Measurements from ENCODE around the gene NSFL1C.
"Not testable (repeated sequence)": the region's sequence is repeated elsewhere in the genome, so short reads cannot be mapped to it uniquely, and the experiment has no call there.

The NSFL1C gene

GRCh38 chr20:1417273-1417672 lies 49.4 kb downstream of the NSFL1C start:
- Histone ChIP-seq H3K36me3 (ENCODE audit: control insufficient read depth, insufficient read depth, low read length) (no peaks in the 10 kb centered on the region), H3K27ac (ENCODE audit: insufficient read depth, low read length, poor library complexity, severe bottlenecking) (no peak overlapping the region), H3K9me3 (ENCODE audit: control insufficient read depth, low read length) (peaks cover 8% of the 10 kb centered on the region), H3K4me1 (ENCODE audit: control insufficient read depth, insufficient read depth, low read length, poor library complexity, severe bottlenecking) (no peaks in the 10 kb centered on the region), H3K27me3 (replicated peaks; ENCODE audit: control insufficient read depth, insufficient read depth, low read length, poor library complexity, severe bottlenecking) (no peaks in the 10 kb centered on the region), H3K4me3 (ENCODE audit: insufficient read depth, low read depth, low read length, poor library complexity, severe bottlenecking) (no peak overlapping the region)
- DNase-seq, result no peak

- H3K9me3 ChIP-seq (ENCODE audit: control insufficient read depth, low read length), result peaks cover 6% of the 10 kb centered on the region
- no peak for DNase-seq
- H3K4me1 ChIP-seq (ENCODE audit: control insufficient read depth, insufficient read depth, low read length, poor library complexity, severe bottlenecking), result no peaks in the 10 kb centered on the region
- no peaks in the 10 kb centered on the region for H3K27me3 ChIP-seq (replicated peaks; ENCODE audit: control insufficient read depth, insufficient read depth, low read length, poor library complexity, severe bottlenecking)
- H3K4me3 ChIP-seq (ENCODE audit: insufficient read depth, low read depth, low read length, poor library complexity, severe bottlenecking), result no peak overlapping the region
- no peak overlapping the region for H3K27ac ChIP-seq (ENCODE audit: insufficient read depth, low read length, poor library complexity, severe bottlenecking)
- no peaks in the 10 kb centered on the region for H3K36me3 ChIP-seq (ENCODE audit: control insufficient read depth, insufficient read depth, low read length)
Measured at GRCh38 chr20:1415667-1416468, 50.8 kb downstream of the NSFL1C start.

DNA sequence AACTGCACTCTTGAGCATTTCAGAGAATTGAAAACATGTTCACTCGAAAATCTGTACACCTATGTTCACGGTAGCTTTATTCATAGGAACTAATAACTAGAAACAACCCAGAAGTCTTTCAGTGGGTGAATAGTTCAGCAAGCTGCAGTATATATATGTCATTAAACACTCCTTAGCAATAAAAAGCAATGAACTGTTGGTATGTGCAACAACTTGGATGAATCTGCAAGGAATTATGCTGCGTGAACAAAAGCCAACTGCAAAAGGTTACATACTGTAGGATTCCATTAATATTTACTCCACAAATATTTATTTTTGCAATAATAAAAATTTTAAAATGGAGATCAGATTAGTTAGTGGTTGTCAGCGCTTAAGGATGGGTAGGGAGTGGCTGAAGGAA lies 51.7 kb downstream of the NSFL1C start:
- H3K4me3 ChIP-seq (ENCODE audit: insufficient read depth, low read depth, low read length, poor library complexity, severe bottlenecking), result no peak overlapping the region

GRCh38 chr20:1405801-1406200 lies 60.8 kb downstream of the NSFL1C start:
- Histone ChIP-seq H3K27me3 (replicated peaks; ENCODE audit: control insufficient read depth, insufficient read depth, low read length, poor library complexity, severe bottlenecking) (no peaks in the 10 kb centered on the region), H3K27ac (ENCODE audit: insufficient read depth, low read length, poor library complexity, severe bottlenecking) (no peak overlapping the region), H3K4me1 (ENCODE audit: control insufficient read depth, insufficient read depth, low read length, poor library complexity, severe bottlenecking) (no peaks in the 10 kb centered on the region), H3K4me3 (ENCODE audit: insufficient read depth, low read depth, low read length, poor library complexity, severe bottlenecking) (no peak overlapping the region), H3K9me3 (ENCODE audit: control insufficient read depth, low read length) (no peaks in the 10 kb centered on the region), H3K36me3 (ENCODE audit: control insufficient read depth, insufficient read depth, low read length) (no peaks in the 10 kb centered on the region)
- no peak for DNase-seq

More for the DNA sequence above, 51.7 kb downstream of the NSFL1C start:
- Histone ChIP-seq H3K27me3 (replicated peaks; ENCODE audit: control insufficient read depth, insufficient read depth, low read length, poor library complexity, severe bottlenecking) (no peaks in the 10 kb centered on the region), H3K36me3 (ENCODE audit: control insufficient read depth, insufficient read depth, low read length) (no peaks in the 10 kb centered on the region), H3K27ac (ENCODE audit: insufficient read depth, low read length, poor library complexity, severe bottlenecking) (no peak overlapping the region), H3K4me1 (ENCODE audit: control insufficient read depth, insufficient read depth, low read length, poor library complexity, severe bottlenecking) (no peaks in the 10 kb centered on the region), H3K9me3 (ENCODE audit: control insufficient read depth, low read length) (no peaks in the 10 kb centered on the region)
- no peak for DNase-seq

- Histone ChIP-seq H3K27me3 (replicated peaks; ENCODE audit: control insufficient read depth, insufficient read depth, low read length, poor library complexity, severe bottlenecking) (no peaks in the 10 kb centered on the region), H3K4me3 (ENCODE audit: insufficient read depth, low read depth, low read length, poor library complexity, severe bottlenecking) (no peak overlapping the region), H3K27ac (ENCODE audit: insufficient read depth, low read length, poor library complexity, severe bottlenecking) (no peak overlapping the region), H3K36me3 (ENCODE audit: control insufficient read depth, insufficient read depth, low read length) (no peaks in the 10 kb centered on the region), H3K9me3 (ENCODE audit: control insufficient read depth, low read length) (no peaks in the 10 kb centered on the region), H3K4me1 (ENCODE audit: control insufficient read depth, insufficient read depth, low read length, poor library complexity, severe bottlenecking) (no peaks in the 10 kb centered on the region)
- DNase-seq, result no peak
Measured at GRCh38 chr20:1403624-1404023, 63.0 kb downstream of the NSFL1C start.

DNA sequence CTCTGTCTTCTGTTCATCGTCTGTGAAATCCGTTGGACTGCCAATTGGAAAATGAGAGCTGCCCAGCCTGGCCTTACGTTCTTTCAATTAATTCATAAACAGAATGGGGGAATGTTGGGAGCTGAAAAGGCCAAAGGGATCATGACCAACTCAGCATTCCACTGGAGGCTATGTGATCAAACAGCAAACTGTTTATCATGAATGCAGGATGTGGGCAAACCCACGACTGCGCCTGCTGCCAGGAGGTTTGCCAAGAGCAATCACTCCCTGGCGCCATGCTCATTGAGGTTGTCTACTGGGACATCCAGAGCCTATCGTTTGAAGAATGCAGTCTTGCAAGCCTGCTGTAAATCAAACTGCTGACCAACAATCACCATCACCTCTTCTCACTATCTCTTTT lies 64.5 kb downstream of the NSFL1C start:
- Histone ChIP-seq H3K27me3 (replicated peaks; ENCODE audit: control insufficient read depth, insufficient read depth, low read length, poor library complexity, severe bottlenecking) (no peaks in the 10 kb centered on the region), H3K9me3 (ENCODE audit: control insufficient read depth, low read length) (no peaks in the 10 kb centered on the region), H3K27ac (ENCODE audit: insufficient read depth, low read length, poor library complexity, severe bottlenecking) (no peak overlapping the region), H3K4me1 (ENCODE audit: control insufficient read depth, insufficient read depth, low read length, poor library complexity, severe bottlenecking) (no peaks in the 10 kb centered on the region), H3K36me3 (ENCODE audit: control insufficient read depth, insufficient read depth, low read length) (no peaks in the 10 kb centered on the region), H3K4me3 (ENCODE audit: insufficient read depth, low read depth, low read length, poor library complexity, severe bottlenecking) (no peak overlapping the region)
- DNase-seq, result no peak

DNA sequence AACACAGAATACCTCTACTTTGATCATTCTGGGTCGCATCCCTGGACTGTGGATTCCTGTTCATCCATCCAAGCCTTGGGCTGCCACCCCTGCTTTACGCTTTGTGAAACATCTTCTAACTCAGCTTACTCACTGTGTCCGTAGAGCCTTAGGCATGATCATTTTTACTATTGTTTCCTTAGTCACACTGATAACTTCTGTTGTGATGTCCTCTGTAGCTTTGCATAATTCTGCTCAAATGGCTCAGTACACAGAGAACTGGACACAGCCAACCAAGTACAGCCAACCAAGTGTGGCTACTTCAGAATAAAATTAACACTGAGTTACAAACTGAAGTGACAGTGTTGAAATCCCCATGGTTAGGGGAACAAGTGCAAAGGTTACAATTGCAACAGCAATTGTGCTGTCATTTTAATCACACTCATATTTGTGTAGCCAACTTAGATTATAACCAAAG lies 65.2 kb downstream of the NSFL1C start:
- no peak overlapping the region for H3K27ac ChIP-seq (ENCODE audit: insufficient read depth, low read length, poor library complexity, severe bottlenecking)

DNA sequence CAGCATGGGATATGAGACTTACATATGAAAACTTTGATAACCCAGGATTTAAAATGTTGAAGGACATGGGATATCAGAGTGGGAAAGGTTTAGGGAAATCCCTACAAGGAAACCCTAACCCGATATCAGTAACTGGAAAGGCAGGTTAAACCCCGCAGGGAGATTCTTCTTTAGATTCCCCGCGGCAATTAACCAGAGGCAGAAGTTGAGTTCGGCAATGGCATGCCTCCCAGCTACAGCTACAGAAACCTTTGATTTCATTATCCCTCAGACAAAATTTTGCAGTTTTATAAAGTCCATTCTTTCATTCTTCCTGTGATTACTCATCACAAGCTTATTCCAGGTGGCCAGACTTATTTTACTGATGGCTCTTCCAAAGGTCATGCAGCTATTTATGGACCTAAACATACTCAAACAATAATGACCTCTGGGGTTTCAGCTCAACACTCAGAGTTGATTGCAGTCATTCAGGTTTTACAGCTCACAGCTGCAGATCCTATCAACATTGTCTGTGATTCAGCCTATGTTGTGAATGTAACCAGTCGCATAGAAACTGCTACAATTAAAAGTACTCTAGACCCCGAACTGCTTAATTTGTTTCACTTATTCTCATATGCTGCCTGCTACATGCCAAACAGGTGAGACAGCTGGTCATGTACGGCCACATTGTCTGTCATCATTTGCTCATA lies 66.8 kb downstream of the NSFL1C start:
- H3K27ac ChIP-seq (ENCODE audit: insufficient read depth, low read length, poor library complexity, severe bottlenecking); H3K36me3 ChIP-seq (ENCODE audit: control insufficient read depth, insufficient read depth, low read length); H3K9me3 ChIP-seq (ENCODE audit: control insufficient read depth, low read length); H3K27me3 ChIP-seq (replicated peaks; ENCODE audit: control insufficient read depth, insufficient read depth, low read length, poor library complexity, severe bottlenecking); H3K4me1 ChIP-seq (ENCODE audit: control insufficient read depth, insufficient read depth, low read length, poor library complexity, severe bottlenecking); H3K4me3 ChIP-seq (ENCODE audit: insufficient read depth, low read depth, low read length, poor library complexity, severe bottlenecking); DNase-seq: not testable (repeated sequence)

More for the DNA sequence above, 65.2 kb downstream of the NSFL1C start:
- Histone ChIP-seq H3K9me3 (ENCODE audit: control insufficient read depth, low read length) (no peaks in the 10 kb centered on the region), H3K4me1 (ENCODE audit: control insufficient read depth, insufficient read depth, low read length, poor library complexity, severe bottlenecking) (no peaks in the 10 kb centered on the region), H3K4me3 (ENCODE audit: insufficient read depth, low read depth, low read length, poor library complexity, severe bottlenecking) (no peak overlapping the region), H3K36me3 (ENCODE audit: control insufficient read depth, insufficient read depth, low read length) (no peaks in the 10 kb centered on the region), H3K27me3 (replicated peaks; ENCODE audit: control insufficient read depth, insufficient read depth, low read length, poor library complexity, severe bottlenecking) (no peaks in the 10 kb centered on the region)
- no peak for DNase-seq

DNA sequence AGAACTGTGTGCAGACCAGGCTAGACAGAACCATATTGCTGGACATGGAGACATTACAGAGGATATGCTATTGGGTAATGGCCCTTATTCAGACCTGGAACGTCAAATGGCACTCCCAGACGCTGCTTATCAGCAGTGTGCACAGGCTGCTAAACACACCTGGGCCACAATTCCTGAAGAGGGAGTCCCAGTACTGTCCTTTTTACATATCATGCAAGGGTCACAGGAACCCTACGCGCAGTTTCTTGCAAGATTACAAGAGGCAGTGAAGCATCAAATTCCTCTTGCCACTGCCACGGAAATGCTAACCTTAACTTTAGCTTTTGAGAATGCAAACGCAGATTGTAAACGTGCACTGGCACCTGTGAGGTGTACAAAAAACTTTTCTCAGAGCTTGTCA lies 68.5 kb downstream of the NSFL1C start:
- H3K9me3 ChIP-seq (ENCODE audit: control insufficient read depth, low read length); H3K27me3 ChIP-seq (replicated peaks; ENCODE audit: control insufficient read depth, insufficient read depth, low read length, poor library complexity, severe bottlenecking); H3K27ac ChIP-seq (ENCODE audit: insufficient read depth, low read length, poor library complexity, severe bottlenecking); H3K4me3 ChIP-seq (ENCODE audit: insufficient read depth, low read depth, low read length, poor library complexity, severe bottlenecking); DNase-seq; H3K4me1 ChIP-seq (ENCODE audit: control insufficient read depth, insufficient read depth, low read length, poor library complexity, severe bottlenecking); H3K36me3 ChIP-seq (ENCODE audit: control insufficient read depth, insufficient read depth, low read length): not testable (repeated sequence)

DNA sequence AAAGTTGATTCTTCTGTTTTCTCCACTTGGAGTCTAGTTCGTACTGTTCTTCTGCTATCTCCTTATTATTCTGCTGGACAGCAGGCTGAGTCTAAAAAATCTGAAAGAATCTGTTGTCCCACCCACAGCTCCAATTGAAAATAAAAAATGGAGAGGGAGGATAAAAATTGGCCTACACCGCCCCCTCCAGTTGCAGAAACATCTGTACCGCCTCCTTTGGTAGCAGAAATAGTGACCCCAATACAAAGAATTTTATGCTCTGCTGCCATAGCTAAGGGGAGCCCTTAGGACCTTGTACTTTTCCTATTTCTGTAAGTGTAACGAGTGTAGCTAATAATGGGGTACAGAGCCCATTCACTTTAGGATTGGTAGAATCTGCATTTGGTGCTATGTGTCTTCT lies 68.9 kb downstream of the NSFL1C start:
- DNase-seq, result no peak
- peaks cover 7% of the 10 kb centered on the region for H3K4me1 ChIP-seq (ENCODE audit: control insufficient read depth, insufficient read depth, low read length, poor library complexity, severe bottlenecking)
- H3K36me3 ChIP-seq (ENCODE audit: control insufficient read depth, insufficient read depth, low read length), result no peaks in the 10 kb centered on the region
- H3K4me3 ChIP-seq (ENCODE audit: insufficient read depth, low read depth, low read length, poor library complexity, severe bottlenecking), result no peak overlapping the region
- no peak overlapping the region for H3K27ac ChIP-seq (ENCODE audit: insufficient read depth, low read length, poor library complexity, severe bottlenecking)
- no peaks in the 10 kb centered on the region for H3K9me3 ChIP-seq (ENCODE audit: control insufficient read depth, low read length)
- H3K27me3 ChIP-seq (replicated peaks; ENCODE audit: control insufficient read depth, insufficient read depth, low read length, poor library complexity, severe bottlenecking), result no peaks in the 10 kb centered on the region

Measured in effector memory CD4-positive, alpha-beta T cell (primary cell).